Neural crest cell (in vitro differentiated cells): ENCODE measurements around the gene TRIM45. TPM values are rescaled to one million over a fixed set of nuclear protein-coding genes. Genes with fewer than 3 reads are reported as not detected.
"Not testable (repeated sequence)": the region's sequence is repeated elsewhere in the genome, so short reads cannot be mapped to it uniquely, and the experiment has no call there.

Source experiments
- DNase-seq: peaks from one replicate; pipeline ENCODE4 v3.0.0; 2021; ENCODE audit warnings: low read depth, mixed read lengths, low spot score
- H3K27ac Mint-ChIP-seq: one replicate; pipeline ENCODE4 v1.8.0; 2021; ENCODE audit warnings: mild to moderate bottlenecking, mixed read lengths; ENCODE audit not compliant: unreplicated experiment
- H3K27me3 Mint-ChIP-seq: 2 replicates; pipeline ENCODE4 v1.8.0; 2021; ENCODE audit warnings: low read depth, mild to moderate bottlenecking, mixed read lengths
- H3K36me3 Mint-ChIP-seq: 2 replicates; pipeline ENCODE4 v1.8.0; 2021; ENCODE audit warnings: low read depth, mild to moderate bottlenecking, mixed read lengths
- H3K4me1 Mint-ChIP-seq: 2 replicates; pipeline ENCODE4 v1.8.0; 2021; ENCODE audit warnings: mixed read lengths
- H3K4me3 Mint-ChIP-seq: one replicate; pipeline ENCODE4 v1.8.0; 2021; ENCODE audit warnings: mild to moderate bottlenecking, mixed read lengths
- H3K9me3 Mint-ChIP-seq: 2 replicates; pipeline ENCODE4 v1.8.0; 2021; ENCODE audit warnings: mixed read lengths
- total RNA-seq: library from RNA; stranded (reverse); gene quantifications from 2 replicates; pipeline ENCODE4 v1.2.1, GENCODE V29; 2021
- TF ChIP-seq, protein P1 (sequence below): fragments of 200-600 bp; sonication (generic); conservative IDR thresholded peaks from 2 replicates; pipeline ENCODE4 v1.5.0; 2021; ENCODE audit warnings: antibody characterized with exemption, mild to moderate bottlenecking

Gene TRIM45
- total RNA-seq, 1 donor from 2014 or later = 16.6 TPM

DNA sequence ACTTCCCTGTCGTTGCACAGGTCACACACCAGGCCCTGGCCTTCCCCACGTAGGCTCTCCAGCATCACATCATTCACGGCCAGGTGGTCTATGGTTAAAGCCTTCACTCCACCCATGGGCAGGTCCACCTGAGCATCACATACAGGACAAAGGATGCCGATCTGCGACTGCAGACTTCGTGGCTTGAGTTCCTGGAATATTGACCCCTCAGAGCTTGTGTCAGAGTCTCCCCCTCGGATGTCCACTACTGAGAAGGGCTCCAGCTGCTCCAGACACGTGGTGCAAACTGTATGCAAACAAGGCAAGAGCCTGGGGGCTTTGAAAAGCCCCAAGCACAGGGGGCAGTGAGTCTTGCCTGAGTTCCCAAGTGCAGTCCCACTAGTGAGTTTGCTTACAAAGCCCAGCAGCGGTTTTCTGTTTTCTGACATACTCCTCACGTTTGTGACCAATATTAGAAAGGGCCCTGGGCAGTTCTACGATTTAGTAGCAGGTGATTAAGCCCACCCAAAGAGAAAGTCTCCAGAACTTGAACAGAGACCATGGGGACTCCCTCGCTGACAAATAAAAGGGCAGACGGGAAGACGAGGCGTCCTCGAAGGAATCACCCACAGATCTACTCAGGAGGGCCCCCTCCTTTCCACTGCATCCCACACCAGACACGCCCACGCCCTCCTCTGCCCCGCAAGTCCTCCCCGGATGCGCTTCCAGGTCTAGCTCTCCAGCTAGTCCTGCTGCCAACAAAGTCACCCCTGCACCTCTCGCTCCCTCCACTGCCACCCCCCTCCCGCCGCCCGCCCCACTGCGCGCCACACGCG lies 568 bp downstream of the TRIM45 start:
- H3K4me1 Mint-ChIP-seq = peaks cover 29% of the 10 kb centered on the region
- peak; percentile 13 for DNase-seq
- H3K9me3 Mint-ChIP-seq = no peaks in the 10 kb centered on the region
- peak overlapping the region; percentile 36 for H3K27ac Mint-ChIP-seq
- H3K4me3 Mint-ChIP-seq = peak overlapping the region; percentile 92
- H3K27me3 Mint-ChIP-seq = no peaks in the 10 kb centered on the region
- TF ChIP-seq, protein P1, sequence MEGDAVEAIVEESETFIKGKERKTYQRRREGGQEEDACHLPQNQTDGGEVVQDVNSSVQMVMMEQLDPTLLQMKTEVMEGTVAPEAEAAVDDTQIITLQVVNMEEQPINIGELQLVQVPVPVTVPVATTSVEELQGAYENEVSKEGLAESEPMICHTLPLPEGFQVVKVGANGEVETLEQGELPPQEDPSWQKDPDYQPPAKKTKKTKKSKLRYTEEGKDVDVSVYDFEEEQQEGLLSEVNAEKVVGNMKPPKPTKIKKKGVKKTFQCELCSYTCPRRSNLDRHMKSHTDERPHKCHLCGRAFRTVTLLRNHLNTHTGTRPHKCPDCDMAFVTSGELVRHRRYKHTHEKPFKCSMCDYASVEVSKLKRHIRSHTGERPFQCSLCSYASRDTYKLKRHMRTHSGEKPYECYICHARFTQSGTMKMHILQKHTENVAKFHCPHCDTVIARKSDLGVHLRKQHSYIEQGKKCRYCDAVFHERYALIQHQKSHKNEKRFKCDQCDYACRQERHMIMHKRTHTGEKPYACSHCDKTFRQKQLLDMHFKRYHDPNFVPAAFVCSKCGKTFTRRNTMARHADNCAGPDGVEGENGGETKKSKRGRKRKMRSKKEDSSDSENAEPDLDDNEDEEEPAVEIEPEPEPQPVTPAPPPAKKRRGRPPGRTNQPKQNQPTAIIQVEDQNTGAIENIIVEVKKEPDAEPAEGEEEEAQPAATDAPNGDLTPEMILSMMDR = no peak
- H3K36me3 Mint-ChIP-seq = peaks cover 4% of the 10 kb centered on the region

- H3K4me3 Mint-ChIP-seq = peak overlapping the region; percentile 71
- DNase-seq, H3K9me3 Mint-ChIP-seq, H3K27me3 Mint-ChIP-seq, H3K36me3 Mint-ChIP-seq, H3K27ac Mint-ChIP-seq: not testable (repeated sequence)
- H3K4me1 Mint-ChIP-seq = peaks cover 29% of the 10 kb centered on the region
Observed at GRCh38 chr1:117119144-117119543, 2.4 kb downstream of the TRIM45 start.

GRCh38 chr1:117118137-117118536 lies 3.4 kb downstream of the TRIM45 start:
- Mint-ChIP-seq H3K27me3 (no peaks in the 10 kb centered on the region), H3K27ac (no peak overlapping the region), H3K4me1 (peaks cover 27% of the 10 kb centered on the region), H3K9me3 (no peaks in the 10 kb centered on the region), H3K4me3 (peak overlapping the region; percentile 36), H3K36me3 (peaks cover 4% of the 10 kb centered on the region)
- no peak for DNase-seq
- TF ChIP-seq, protein P1 = no peak

DNA sequence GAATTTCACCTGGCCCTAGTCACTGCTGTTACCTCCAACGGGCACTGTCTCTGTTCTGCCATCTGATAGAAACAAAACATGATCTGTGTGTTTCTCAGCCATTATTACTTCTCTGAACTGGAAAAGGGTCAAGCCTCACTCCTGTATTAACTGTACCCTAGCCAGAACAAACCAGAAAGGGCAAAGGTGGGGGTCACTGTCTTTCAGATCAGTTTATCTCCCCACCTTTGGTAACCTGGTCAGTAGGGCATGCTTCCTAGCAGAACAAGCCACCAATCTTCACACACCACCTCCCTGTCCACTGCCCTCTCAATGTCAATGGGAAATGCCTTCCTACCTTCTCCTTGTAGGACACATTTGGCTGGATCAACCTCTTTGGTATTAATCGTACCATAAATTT lies 3.9 kb downstream of the TRIM45 start:
- no peaks in the 10 kb centered on the region for H3K27me3 Mint-ChIP-seq
- no peak for DNase-seq
- TF ChIP-seq, protein P1 = no peak
- H3K36me3 Mint-ChIP-seq = peaks cover 4% of the 10 kb centered on the region
- H3K4me3 Mint-ChIP-seq = no peak overlapping the region
- H3K4me1 Mint-ChIP-seq = peaks cover 22% of the 10 kb centered on the region
- H3K9me3 Mint-ChIP-seq = no peaks in the 10 kb centered on the region
- H3K27ac Mint-ChIP-seq = no peak overlapping the region

DNA sequence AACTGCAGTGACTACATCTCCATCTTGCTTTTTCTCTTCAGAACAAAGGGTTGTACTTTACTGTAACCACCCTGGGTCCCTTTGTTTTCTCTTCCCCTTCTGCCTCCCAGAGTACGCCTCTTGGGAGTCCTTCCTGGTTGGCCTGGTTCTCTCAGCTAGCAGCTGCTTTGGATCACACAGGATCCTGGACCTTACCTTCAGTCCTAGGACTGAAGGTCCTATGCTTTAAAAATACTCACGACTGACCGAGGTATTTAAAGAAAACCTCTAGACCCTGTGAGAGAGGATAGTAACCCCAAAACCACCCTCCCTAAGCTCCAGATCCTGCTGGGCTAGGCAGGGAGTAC lies 4.8 kb downstream of the TRIM45 start:
- TF ChIP-seq, protein P1 = no peak
- Mint-ChIP-seq H3K4me3 (no peak overlapping the region), H3K27me3 (no peaks in the 10 kb centered on the region), H3K9me3 (no peaks in the 10 kb centered on the region), H3K27ac (no peak overlapping the region), H3K36me3 (peaks cover 4% of the 10 kb centered on the region), H3K4me1 (peaks cover 25% of the 10 kb centered on the region)
- DNase-seq = no peak

DNA sequence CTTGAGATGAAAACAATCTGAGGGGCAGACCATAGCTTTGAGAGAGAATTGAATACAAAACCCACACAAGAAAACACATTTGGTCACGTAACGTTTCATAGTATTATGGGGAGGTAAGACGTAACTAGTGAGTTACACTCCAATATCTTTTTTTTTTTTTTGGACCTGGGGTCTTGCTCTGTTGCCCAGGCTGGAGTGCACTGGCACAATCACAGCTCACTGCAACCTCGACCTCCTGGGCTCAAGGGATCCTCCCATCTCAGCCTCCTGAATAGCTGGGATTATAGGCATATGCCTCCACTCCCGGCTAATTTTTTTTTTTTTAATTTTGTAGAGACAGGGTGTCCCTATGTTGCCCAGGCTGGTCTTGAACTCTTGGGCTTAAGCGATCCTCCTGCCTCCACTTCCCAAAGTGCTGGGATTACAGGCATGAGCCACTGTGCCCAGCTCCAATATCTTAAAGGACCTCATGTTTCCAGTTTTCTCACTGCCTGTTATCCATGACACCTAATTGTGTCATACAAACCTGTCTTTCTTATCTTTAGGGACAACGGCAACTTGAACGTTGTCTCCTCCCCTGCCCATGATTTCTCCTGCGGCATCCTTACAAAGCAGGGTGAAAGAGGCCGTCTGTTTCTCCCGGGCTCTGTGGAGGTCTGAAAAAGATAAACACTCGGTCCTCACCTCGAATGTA lies 5.3 kb downstream of the TRIM45 start:
- Mint-ChIP-seq H3K27me3 (no peaks in the 10 kb centered on the region), H3K36me3 (peaks cover 7% of the 10 kb centered on the region), H3K27ac (no peak overlapping the region), H3K9me3 (no peaks in the 10 kb centered on the region), H3K4me1 (peaks cover 25% of the 10 kb centered on the region), H3K4me3 (no peak overlapping the region)
- no peak for DNase-seq
- TF ChIP-seq, protein P1 = no peak
